GM12874 (cell line): ENCODE measurements around the gene GLRX5.

Experiments used
- TF ChIP-seq, protein P1 (sequence below): IDR thresholded peaks from 2 replicates; pipeline ENCODE4 v1.5.1; 2011; ENCODE audit warnings: low read depth, mild to moderate bottlenecking, control low read depth, low read length, moderate library complexity; ENCODE audit not compliant: insufficient read depth

The GLRX5 gene

DNA sequence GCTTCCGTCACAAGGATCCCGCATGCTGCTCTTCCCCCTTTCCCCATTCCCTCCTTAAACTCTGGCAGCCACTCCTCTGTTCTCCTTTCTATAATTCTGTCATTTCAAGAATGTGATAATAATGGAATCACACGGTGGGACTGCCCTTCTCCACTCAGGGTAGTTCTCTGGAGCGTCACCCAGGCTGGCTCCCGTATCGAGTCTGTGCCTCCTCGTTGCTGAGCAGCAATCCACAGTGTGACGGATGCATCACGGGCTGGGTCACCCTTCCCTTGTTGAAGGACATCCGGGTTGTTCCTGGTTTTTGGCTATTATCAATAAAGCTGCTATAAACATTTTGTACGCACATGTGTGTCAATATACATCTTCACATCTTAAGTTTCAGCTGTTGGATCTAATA is 12.7 kb upstream of the GLRX5 start:
- TF ChIP-seq, protein P1, sequence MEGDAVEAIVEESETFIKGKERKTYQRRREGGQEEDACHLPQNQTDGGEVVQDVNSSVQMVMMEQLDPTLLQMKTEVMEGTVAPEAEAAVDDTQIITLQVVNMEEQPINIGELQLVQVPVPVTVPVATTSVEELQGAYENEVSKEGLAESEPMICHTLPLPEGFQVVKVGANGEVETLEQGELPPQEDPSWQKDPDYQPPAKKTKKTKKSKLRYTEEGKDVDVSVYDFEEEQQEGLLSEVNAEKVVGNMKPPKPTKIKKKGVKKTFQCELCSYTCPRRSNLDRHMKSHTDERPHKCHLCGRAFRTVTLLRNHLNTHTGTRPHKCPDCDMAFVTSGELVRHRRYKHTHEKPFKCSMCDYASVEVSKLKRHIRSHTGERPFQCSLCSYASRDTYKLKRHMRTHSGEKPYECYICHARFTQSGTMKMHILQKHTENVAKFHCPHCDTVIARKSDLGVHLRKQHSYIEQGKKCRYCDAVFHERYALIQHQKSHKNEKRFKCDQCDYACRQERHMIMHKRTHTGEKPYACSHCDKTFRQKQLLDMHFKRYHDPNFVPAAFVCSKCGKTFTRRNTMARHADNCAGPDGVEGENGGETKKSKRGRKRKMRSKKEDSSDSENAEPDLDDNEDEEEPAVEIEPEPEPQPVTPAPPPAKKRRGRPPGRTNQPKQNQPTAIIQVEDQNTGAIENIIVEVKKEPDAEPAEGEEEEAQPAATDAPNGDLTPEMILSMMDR: no peak

DNA sequence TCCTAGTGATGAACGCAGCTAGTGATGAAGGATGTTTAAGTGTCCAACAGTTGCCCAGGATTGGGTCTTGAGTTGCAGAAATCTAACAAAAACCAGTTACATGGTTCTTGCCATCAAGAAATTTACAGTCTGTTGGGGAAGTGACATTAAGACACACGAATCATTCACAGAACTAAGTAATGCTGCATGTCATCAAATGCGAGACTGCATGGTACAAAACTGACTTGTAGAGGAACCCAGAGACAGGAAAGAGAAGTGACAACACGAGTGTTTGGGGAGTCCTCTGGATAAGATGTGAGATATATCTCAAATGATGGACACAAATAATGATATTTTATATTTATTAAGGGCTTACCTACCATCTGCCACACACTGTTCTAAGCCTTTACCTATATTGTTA is 12.3 kb upstream of the GLRX5 start:
- TF ChIP-seq, protein P1: no peak

DNA sequence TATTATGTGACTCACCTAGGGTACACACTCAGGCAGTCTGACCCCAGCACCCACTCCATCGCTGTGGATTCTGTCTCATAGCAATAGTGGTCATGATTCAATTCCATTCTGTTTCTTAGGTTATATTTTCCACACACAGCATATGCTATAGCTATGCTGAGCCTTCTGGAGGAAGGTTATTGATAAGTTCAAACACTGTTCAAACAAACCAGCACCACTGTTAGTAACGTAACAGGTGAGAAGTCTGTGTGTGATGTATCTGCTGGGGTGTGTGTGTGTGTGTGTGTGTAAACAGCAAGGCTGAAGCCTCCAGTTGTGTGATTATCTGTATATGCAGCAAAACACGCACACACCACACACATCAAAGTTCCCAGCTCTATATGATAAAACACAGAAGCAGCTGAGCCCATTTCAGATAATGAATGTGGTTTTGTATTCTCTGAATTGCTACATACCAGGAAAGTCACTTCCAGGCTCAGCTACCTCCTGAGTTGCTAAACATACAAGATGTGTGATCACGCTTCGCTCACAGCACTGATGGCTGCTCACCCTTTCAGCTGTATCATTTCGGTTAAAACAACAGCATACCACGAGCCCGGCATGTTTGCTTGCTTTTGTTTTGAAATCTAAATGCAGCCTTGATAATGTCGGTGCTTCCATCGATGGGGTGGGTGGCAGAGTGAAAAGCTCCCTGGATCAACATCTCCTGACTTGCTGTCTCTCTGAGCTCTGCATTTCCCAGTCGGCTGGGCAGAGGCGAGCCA is 11.6 kb upstream of the GLRX5 start:
- TF ChIP-seq, protein P1: no peak

DNA sequence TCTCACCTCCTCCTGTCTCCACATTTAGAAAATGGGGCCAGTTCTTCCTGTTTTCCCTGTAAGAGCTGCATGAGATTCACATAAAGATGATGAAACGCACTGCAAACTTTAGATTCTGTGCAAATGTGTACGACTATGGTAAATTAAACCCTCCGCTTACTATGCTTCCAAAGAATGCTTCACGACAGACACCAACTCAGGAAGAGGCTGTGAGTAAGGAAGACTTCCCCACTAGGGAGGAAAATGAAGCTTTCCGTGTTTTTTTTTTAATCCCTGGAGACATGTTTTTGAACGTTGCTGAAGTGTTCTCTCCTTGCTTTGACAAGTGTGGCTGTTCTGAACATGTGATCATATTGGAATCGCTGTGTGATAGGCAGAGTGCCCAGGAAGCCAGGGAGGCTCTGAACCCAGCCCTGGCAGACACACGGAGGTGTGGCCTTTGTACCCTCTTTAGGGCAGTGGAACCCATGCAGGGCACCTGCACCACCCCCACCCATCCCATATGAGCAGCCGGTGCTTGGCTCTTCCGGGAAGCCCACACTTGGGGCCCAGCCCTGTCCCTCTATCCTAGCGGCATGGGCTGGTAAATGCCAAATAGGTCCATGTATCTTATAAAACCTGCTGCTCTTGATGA is 10.9 kb upstream of the GLRX5 start:
- TF ChIP-seq, protein P1: no peak

DNA sequence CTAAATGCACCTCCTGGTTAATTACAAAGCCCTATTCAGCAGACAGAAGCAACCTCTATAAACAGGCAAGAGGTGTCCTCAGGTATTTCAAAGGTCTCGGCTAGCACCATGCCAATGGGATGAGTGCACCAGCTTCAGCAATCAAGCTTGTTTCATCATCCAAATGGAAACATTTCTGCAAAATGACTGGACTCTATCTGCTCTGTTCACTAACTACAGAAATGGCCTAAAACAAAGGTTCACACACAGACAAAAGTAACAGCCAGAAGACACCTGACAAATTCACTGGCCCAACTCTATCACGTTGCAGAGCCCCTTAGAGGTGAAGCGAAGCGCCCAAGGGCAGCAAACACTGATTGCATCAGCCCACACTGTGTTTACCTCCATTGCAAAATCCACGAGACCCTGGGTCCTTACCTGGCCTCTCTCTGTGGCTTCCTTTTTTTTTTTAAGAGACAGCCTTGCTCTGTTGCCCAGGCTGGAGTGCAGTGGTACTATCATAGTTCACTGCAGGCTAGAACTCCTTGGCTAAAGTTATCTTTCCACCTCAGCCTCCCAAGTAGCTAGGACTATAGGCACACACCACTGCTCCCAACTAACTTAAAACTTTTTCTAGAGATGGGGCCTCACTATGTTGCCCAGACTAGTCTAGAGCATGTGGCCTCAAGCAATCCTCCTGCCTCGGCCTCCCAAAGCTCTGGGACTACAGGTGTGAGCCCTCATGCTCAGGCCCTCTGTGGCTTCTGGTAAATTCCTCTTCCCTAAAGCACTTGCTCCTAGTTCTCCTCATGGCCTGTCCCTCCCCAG is 9.9 kb upstream of the GLRX5 start:
- TF ChIP-seq, protein P1: no peak

DNA sequence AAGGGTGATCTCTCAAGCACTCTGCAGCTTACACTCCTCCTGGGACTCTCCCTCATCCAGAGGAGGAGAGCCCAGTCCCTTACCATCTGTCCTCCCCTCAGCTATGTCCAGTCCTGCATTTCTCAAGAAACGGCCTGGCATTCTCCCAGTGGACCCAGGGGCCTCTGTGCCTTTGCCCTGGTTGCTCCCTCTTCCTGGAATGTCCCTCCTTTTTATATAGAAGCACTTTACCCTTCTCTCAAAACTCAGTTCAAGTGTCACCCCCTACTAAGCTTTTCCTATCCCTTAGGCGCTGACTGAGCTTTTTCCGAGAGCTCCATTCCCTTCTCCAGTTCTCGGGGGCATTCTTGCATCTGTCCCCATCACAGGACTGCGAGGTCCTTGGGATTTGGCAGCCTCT is 8.9 kb upstream of the GLRX5 start:
- TF ChIP-seq, protein P1: no peak

DNA sequence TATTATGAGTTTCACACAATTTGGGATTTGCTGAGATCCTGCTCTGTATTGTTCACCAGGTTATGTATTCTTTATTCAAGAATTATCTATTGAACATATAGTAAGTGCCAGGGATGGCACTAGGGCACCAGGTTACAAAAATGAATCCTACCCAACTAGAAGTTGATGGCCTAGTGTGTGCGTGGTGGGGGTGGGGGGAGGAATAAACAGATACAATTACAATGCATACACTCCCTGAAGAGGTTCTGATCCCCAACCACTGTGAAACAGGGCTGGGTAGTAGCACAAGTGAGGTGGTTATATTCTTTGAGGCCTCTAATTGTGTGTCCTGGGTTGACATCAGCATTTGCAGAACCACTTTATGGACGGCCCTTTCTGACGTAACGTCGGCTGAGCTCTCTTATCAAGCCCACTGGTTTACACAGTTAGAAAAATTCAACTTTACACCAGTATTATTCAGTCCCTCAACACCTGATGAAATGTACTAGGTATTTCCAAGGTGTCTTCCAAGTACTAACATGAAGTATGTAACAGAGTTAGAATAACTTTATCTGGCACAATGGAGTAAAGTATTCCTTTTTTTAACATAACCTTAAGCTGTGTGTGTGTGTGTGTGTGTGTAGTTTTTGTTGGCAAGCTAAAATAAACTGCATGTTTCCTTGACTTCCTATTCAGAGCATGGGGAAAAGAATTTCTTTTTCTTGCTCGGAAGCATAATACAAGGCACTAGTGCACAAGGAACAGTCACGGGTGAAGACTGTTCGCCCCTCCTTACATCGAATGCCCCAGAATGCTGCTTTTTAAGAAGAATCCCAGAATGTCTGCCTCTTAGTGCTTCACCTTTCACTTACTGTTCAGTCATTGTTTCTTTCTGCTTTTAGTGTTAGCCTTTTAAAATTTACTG is 8.1 kb upstream of the GLRX5 start:
- TF ChIP-seq, protein P1: no peak
